ENCODE measurements around the gene DDA1.
"Not testable (repeated sequence)": the region's sequence is repeated elsewhere in the genome, so short reads cannot be mapped to it uniquely, and the experiment has no call there.

The DDA1 gene

GRCh38 chr19:17266026-17266425 is 43.3 kb upstream of the DDA1 start:
- no peak for DNase-seq (ENCODE audit: low read depth)
- TF ChIP-seq, protein P1, sequence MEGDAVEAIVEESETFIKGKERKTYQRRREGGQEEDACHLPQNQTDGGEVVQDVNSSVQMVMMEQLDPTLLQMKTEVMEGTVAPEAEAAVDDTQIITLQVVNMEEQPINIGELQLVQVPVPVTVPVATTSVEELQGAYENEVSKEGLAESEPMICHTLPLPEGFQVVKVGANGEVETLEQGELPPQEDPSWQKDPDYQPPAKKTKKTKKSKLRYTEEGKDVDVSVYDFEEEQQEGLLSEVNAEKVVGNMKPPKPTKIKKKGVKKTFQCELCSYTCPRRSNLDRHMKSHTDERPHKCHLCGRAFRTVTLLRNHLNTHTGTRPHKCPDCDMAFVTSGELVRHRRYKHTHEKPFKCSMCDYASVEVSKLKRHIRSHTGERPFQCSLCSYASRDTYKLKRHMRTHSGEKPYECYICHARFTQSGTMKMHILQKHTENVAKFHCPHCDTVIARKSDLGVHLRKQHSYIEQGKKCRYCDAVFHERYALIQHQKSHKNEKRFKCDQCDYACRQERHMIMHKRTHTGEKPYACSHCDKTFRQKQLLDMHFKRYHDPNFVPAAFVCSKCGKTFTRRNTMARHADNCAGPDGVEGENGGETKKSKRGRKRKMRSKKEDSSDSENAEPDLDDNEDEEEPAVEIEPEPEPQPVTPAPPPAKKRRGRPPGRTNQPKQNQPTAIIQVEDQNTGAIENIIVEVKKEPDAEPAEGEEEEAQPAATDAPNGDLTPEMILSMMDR (IDR thresholded peaks at IDR 0.05; ENCODE audit: insufficient read depth, low read depth, low read length, missing control alignments) = no peak
- H3K4me3 ChIP-seq (ENCODE audit: low read length) = no peak overlapping the region

GRCh38 chr19:17266589-17266974 is 42.8 kb upstream of the DDA1 start:
- TF ChIP-seq, protein P1 (IDR thresholded peaks at IDR 0.05; ENCODE audit: insufficient read depth, low read depth, low read length, missing control alignments) = no peak
- DNase-seq (ENCODE audit: low read depth) = no peak
- no peak overlapping the region for H3K4me3 ChIP-seq (ENCODE audit: low read length)

DNA sequence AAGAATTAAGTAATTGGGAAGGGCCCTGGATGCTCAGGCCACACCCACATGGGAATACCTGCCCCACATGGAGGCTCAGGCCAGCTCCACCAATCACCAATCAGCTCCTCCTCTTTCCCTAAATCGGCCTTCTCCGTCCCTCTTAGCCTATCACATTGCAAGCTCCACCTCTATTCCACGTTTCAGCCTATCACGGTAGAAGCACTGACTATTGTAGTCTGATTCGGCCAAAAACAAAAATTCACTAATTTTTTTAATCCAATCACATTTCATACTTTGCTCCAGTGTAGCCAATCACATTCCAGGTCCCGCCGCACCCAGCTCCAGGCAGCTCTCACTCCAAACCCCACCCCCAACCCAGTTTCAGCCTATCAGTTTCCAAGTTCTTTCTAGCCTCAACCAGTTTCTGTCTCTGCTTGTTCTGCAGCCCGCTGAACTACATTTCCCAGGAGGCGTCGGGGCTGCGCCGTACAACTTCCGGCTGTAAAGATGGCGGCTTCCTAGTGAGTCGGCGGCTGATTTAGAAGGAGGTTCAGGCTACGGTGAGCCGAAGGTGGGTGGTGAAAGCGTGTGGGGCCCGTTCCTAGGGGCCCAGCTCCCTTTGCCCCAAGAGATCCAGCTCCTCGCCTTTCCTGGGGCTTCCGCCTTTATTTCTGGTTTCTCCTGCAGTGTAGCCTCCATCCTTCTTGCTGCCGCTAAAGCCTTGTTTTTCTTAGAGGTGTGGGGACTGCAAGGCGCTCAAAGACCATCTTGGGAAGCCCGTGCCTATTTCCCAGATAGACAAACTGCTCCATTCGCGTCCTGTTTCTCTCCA is 42.2 kb upstream of the DDA1 start, which contains the start of gene BABAM1:
Gene BABAM1, plus strand, starts transcription at position 469 of the 814 bp plus-strand sequence. CDS start 1,364 bp downstream, outside the sequence.
- peak; percentile 99 for DNase-seq (ENCODE audit: low read depth)
- TF ChIP-seq, protein P1 (IDR thresholded peaks at IDR 0.05; ENCODE audit: insufficient read depth, low read depth, low read length, missing control alignments) = peak; percentile 1
- peak within 1 kb of the TSS; percentile 99 for H3K4me3 ChIP-seq (ENCODE audit: low read length)

DNA sequence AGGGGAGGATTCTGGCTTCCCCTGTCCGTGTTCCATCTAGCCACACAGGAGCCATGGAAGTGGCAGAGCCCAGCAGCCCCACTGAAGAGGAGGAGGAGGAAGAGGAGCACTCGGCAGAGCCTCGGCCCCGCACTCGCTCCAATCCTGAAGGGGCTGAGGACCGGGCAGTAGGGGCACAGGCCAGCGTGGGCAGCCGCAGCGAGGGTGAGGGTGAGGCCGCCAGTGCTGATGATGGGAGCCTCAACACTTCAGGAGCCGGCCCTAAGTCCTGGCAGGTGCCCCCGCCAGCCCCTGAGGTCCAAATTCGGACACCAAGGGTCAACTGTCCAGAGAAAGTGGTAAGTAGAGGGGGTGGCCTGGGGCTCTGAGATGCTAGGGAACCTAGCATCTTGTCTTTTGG is 40.6 kb upstream of the DDA1 start:
- TF ChIP-seq, protein P1 (IDR thresholded peaks at IDR 0.05; ENCODE audit: insufficient read depth, low read depth, low read length, missing control alignments) = no peak
- no peak overlapping the region for H3K4me3 ChIP-seq (ENCODE audit: low read length)

GRCh38 chr19:17274892-17275291 is 34.5 kb upstream of the DDA1 start:
- DNase-seq (ENCODE audit: low read depth) = not testable (repeated sequence)

More for the DNA sequence above, 40.6 kb upstream of the DDA1 start:
- DNase-seq (ENCODE audit: low read depth) = no peak

GRCh38 chr19:17275441-17276175 is 33.8 kb upstream of the DDA1 start:
- H3K4me3 ChIP-seq (ENCODE audit: low read length) = no peak overlapping the region
- TF ChIP-seq, protein P1 (IDR thresholded peaks at IDR 0.05; ENCODE audit: insufficient read depth, low read depth, low read length, missing control alignments) = no peak
- no peak for DNase-seq (ENCODE audit: low read depth)

More at GRCh38 chr19:17274892-17275291, 34.5 kb upstream of the DDA1 start:
- H3K4me3 ChIP-seq (ENCODE audit: low read length) = not testable (repeated sequence)

DNA sequence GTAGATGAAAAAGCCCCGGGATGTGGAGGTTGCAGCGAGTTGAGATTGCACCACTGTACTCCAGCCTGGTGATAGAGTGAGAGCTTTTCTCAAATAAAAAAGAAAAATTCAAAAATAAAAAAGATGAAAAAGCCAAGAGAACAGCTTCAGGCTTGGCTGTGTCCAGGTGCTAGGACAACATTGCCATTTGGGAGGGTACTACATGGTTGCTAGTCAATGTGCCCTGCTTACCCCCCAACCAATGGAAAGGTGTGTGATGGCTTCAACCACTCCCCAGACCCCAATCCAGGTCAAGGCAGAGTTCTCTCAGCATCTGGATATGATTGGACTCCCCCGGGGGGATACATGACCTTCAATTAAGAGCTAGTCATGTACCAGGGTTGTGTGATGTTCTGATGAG is 29.9 kb upstream of the DDA1 start:
- no peak overlapping the region for H3K4me3 ChIP-seq (ENCODE audit: low read length)
- TF ChIP-seq, protein P1 (IDR thresholded peaks at IDR 0.05; ENCODE audit: insufficient read depth, low read depth, low read length, missing control alignments) = no peak
- DNase-seq (ENCODE audit: low read depth) = no peak

Measured in epithelial cell of esophagus (primary cell).